Measurements from ENCODE around the gene NXN.

- no peak for TF ChIP-seq REST (IDR thresholded peaks at IDR 0.05; ENCODE audit: insufficient replicate concordance, low read depth)
- no peak for TF ChIP-seq POLR2AphosphoS5 (IDR thresholded peaks at IDR 0.05; ENCODE audit: low read depth)
These were observed 27.9 kb upstream of the NXN start for GRCh38 chr17:1007310-1008007.

Data from HL-60 (cell line).